Measurements from ENCODE around the gene KCNG2. TPM values are rescaled to one million over a fixed set of nuclear protein-coding genes. Genes with fewer than 3 reads are reported as not detected.

The KCNG2 gene
- total and polyA plus RNA-seq, 2 experiments from 2014 or later, result 0.13 to 0.52 TPM

DNA sequence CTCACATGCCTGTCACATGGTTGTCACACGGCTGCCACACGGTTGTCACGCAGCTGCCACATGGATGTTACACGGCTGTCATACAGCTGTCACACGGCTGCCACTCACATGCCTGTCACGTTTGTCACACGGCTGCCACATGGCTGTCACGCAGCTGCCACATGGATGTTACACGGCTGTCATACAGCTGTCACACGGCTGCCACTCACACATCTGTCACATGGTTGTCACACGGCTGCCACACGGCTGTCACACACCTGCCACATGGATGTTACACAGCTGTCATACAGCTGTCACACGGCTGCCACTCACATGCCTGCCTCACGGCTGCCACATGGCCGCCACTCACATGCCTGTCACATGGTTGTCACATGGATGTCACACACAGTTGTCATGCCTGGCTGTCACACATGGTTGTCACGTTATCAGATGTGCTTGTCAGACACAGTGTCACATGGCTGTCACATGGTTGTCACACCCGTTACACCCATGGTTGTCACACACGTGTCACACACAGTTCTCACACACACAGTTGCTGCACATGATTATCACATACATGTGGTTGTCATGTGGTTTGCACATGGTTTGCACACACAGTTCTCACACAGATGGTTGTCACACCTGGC is 19.4 kb downstream of the KCNG2 start:
- ATAC-seq (no peak), DNase-seq (ENCODE audit: low spot score) (no peak)
- Histone ChIP-seq H3K9me2 (ENCODE audit: insufficient read depth) (no peaks in the 10 kb centered on the region), H2AFZ (no peak overlapping the region), H3K4me1 (ENCODE audit: insufficient read depth) (no peaks in the 10 kb centered on the region), H3K4me3 (no peak overlapping the region), H3F3A (replicated peaks; ENCODE audit: low read depth) (no peaks in the 10 kb centered on the region), H3K79me2 (replicated peaks; ENCODE audit: insufficient read depth) (no peaks in the 10 kb centered on the region), H4K20me1 (replicated peaks; ENCODE audit: insufficient read depth) (no peaks in the 10 kb centered on the region), H3K4me2 (no peak overlapping the region), H3K27ac (ENCODE audit: low read depth) (no peak overlapping the region), H3K27me3 (ENCODE audit: insufficient read depth) (no peaks in the 10 kb centered on the region), H3K36me3 (ENCODE audit: insufficient read depth) (no peaks in the 10 kb centered on the region)
- Mint-ChIP-seq H3K4me3 (no peak overlapping the region), H3K9me3 (no peaks in the 10 kb centered on the region), H3K4me1 (no peaks in the 10 kb centered on the region), H3K27me3 (ENCODE audit: insufficient read depth, low read depth, poor library complexity) (peaks cover 6% of the 10 kb centered on the region), H3K36me3 (ENCODE audit: low read depth) (no peaks in the 10 kb centered on the region), H3K27ac (no peak overlapping the region)
- TF ChIP-seq STAT1 (IDR thresholded peaks at IDR 0.05; ENCODE audit: unreplicated experiment) (no peak), EZH2 (IDR thresholded peaks at IDR 0.05; ENCODE audit: low read depth, unreplicated experiment) (no peak), JUNB (IDR thresholded peaks at IDR 0.05; ENCODE audit: unreplicated experiment) (no peak), ZNF114 (CRISPR knock-in tag; IDR thresholded peaks at IDR 0.05) (no peak)
- TF ChIP-seq, protein P1, sequence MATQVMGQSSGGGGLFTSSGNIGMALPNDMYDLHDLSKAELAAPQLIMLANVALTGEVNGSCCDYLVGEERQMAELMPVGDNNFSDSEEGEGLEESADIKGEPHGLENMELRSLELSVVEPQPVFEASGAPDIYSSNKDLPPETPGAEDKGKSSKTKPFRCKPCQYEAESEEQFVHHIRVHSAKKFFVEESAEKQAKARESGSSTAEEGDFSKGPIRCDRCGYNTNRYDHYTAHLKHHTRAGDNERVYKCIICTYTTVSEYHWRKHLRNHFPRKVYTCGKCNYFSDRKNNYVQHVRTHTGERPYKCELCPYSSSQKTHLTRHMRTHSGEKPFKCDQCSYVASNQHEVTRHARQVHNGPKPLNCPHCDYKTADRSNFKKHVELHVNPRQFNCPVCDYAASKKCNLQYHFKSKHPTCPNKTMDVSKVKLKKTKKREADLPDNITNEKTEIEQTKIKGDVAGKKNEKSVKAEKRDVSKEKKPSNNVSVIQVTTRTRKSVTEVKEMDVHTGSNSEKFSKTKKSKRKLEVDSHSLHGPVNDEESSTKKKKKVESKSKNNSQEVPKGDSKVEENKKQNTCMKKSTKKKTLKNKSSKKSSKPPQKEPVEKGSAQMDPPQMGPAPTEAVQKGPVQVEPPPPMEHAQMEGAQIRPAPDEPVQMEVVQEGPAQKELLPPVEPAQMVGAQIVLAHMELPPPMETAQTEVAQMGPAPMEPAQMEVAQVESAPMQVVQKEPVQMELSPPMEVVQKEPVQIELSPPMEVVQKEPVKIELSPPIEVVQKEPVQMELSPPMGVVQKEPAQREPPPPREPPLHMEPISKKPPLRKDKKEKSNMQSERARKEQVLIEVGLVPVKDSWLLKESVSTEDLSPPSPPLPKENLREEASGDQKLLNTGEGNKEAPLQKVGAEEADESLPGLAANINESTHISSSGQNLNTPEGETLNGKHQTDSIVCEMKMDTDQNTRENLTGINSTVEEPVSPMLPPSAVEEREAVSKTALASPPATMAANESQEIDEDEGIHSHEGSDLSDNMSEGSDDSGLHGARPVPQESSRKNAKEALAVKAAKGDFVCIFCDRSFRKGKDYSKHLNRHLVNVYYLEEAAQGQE (IDR thresholded peaks at IDR 0.05; ENCODE audit: unreplicated experiment), result no peak

DNA sequence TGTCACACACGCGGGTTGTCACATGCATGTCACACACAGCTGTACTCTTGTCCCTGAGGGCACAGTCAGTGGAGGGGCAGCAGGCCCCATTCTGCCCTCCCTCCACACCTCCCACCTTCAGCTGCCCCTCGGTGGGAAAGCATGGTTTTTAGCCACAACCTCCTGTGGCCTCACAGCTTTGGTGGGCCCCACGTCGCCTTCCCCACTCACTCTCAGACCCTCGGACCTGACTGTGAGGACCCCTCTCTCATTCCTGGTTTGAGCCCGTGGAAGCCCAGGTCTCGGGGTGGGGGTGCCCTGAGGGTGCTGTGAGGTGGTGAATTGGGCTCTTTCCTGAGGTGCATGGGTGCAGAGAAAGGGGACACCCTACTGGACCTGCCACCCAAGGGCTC is 19.9 kb downstream of the KCNG2 start:
- no peak for ATAC-seq
- no peak overlapping the region for H3K27ac ChIP-seq (ENCODE audit: low read depth)
- no peaks in the 10 kb centered on the region for H3K4me1 ChIP-seq (ENCODE audit: insufficient read depth)
- no peaks in the 10 kb centered on the region for H3K27me3 ChIP-seq (ENCODE audit: insufficient read depth)
- peaks cover 6% of the 10 kb centered on the region for H3K27me3 Mint-ChIP-seq (ENCODE audit: insufficient read depth, low read depth, poor library complexity)
- no peaks in the 10 kb centered on the region for H3K4me1 Mint-ChIP-seq
- H3K79me2 ChIP-seq (replicated peaks; ENCODE audit: insufficient read depth), result no peaks in the 10 kb centered on the region
- no peaks in the 10 kb centered on the region for H3K36me3 ChIP-seq (ENCODE audit: insufficient read depth)
- H3K36me3 Mint-ChIP-seq (ENCODE audit: low read depth), result no peaks in the 10 kb centered on the region
- H3K4me3 Mint-ChIP-seq, result no peak overlapping the region
- no peaks in the 10 kb centered on the region for H3F3A ChIP-seq (replicated peaks; ENCODE audit: low read depth)
- H3K4me3 ChIP-seq, result no peak overlapping the region
- DNase-seq (ENCODE audit: low spot score), result no peak
- H3K27ac Mint-ChIP-seq, result no peak overlapping the region
- H3K9me2 ChIP-seq (ENCODE audit: insufficient read depth), result no peaks in the 10 kb centered on the region
- no peaks in the 10 kb centered on the region for H3K9me3 Mint-ChIP-seq
- no peak overlapping the region for H3K4me2 ChIP-seq
- H2AFZ ChIP-seq, result no peak overlapping the region
- H4K20me1 ChIP-seq (replicated peaks; ENCODE audit: insufficient read depth), result no peaks in the 10 kb centered on the region
- no peak for TF ChIP-seq EZH2 (IDR thresholded peaks at IDR 0.05; ENCODE audit: low read depth, unreplicated experiment)
- no peak for TF ChIP-seq ZNF331 (CRISPR knock-in tag; IDR thresholded peaks at IDR 0.05; ENCODE audit: low read depth)
- TF ChIP-seq, protein P2, sequence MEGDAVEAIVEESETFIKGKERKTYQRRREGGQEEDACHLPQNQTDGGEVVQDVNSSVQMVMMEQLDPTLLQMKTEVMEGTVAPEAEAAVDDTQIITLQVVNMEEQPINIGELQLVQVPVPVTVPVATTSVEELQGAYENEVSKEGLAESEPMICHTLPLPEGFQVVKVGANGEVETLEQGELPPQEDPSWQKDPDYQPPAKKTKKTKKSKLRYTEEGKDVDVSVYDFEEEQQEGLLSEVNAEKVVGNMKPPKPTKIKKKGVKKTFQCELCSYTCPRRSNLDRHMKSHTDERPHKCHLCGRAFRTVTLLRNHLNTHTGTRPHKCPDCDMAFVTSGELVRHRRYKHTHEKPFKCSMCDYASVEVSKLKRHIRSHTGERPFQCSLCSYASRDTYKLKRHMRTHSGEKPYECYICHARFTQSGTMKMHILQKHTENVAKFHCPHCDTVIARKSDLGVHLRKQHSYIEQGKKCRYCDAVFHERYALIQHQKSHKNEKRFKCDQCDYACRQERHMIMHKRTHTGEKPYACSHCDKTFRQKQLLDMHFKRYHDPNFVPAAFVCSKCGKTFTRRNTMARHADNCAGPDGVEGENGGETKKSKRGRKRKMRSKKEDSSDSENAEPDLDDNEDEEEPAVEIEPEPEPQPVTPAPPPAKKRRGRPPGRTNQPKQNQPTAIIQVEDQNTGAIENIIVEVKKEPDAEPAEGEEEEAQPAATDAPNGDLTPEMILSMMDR (conservative IDR thresholded peaks at IDR 0.05; ENCODE audit: low read depth in 2 of 2), result no peak
- TF ChIP-seq NANOG (IDR thresholded peaks at IDR 0.05; ENCODE audit: borderline replicate concordance), result no peak
- TF ChIP-seq, protein P1 (IDR thresholded peaks at IDR 0.05; ENCODE audit: unreplicated experiment), result no peak

Measured in GM23338 (cell line).